MM.1S (cell line): Measurements from ENCODE around the gene PRKCB.

Experiments used
- EZH2 ChIP-seq: fragments of 300-600 bp; sonication (generic); optimal IDR thresholded peaks from 2 replicates; pipeline ENCODE3; 2017; ENCODE audit warnings: low read depth, mild to moderate bottlenecking, antibody characterized with exemption, low read length, mixed read lengths
- TF ChIP-seq, protein P1 (sequence below): fragments of 300-600 bp; sonication (generic); IDR thresholded peaks from 2 replicates; pipeline ENCODE4 v1.5.1; 2016; ENCODE audit warnings: antibody characterized with exemption, low read length, mixed read lengths

DNA sequence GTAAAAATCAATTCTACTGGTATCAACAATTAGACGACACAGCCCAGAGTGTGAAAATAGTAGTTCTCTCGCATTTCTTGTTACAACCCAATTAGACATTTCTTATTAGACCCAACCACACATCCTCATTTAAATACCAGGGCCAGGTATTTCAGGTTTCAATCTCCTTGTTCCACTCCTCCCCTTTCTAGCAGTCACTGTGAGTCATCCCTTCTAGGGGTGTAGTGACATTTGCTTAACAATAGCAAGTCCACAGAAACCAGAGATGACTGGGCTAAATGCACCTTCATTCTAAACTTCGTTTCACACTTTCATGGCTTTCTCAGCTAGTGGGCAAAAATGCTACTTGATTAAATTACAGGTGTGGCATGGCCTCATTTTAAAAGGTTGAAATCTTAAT, 303.5 kb downstream of the PRKCB start:
- no peak for TF ChIP-seq EZH2
- TF ChIP-seq, protein P1, sequence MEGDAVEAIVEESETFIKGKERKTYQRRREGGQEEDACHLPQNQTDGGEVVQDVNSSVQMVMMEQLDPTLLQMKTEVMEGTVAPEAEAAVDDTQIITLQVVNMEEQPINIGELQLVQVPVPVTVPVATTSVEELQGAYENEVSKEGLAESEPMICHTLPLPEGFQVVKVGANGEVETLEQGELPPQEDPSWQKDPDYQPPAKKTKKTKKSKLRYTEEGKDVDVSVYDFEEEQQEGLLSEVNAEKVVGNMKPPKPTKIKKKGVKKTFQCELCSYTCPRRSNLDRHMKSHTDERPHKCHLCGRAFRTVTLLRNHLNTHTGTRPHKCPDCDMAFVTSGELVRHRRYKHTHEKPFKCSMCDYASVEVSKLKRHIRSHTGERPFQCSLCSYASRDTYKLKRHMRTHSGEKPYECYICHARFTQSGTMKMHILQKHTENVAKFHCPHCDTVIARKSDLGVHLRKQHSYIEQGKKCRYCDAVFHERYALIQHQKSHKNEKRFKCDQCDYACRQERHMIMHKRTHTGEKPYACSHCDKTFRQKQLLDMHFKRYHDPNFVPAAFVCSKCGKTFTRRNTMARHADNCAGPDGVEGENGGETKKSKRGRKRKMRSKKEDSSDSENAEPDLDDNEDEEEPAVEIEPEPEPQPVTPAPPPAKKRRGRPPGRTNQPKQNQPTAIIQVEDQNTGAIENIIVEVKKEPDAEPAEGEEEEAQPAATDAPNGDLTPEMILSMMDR: no peak
